HK-2 (cell line): ENCODE data around the gene LCN9.
"Not testable (repeated sequence)": the region's sequence is repeated elsewhere in the genome, so short reads cannot be mapped to it uniquely, and the experiment has no call there.

Source experiments
- DNase-seq: peaks from one replicate; pipeline ENCODE4 v3.0.0-alpha.2; 2018; ENCODE audit not compliant: unreplicated experiment

Gene LCN9, protein sequence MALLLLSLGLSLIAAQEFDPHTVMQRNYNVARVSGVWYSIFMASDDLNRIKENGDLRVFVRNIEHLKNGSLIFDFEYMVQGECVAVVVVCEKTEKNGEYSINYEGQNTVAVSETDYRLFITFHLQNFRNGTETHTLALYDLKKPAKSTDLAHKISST

DNA sequence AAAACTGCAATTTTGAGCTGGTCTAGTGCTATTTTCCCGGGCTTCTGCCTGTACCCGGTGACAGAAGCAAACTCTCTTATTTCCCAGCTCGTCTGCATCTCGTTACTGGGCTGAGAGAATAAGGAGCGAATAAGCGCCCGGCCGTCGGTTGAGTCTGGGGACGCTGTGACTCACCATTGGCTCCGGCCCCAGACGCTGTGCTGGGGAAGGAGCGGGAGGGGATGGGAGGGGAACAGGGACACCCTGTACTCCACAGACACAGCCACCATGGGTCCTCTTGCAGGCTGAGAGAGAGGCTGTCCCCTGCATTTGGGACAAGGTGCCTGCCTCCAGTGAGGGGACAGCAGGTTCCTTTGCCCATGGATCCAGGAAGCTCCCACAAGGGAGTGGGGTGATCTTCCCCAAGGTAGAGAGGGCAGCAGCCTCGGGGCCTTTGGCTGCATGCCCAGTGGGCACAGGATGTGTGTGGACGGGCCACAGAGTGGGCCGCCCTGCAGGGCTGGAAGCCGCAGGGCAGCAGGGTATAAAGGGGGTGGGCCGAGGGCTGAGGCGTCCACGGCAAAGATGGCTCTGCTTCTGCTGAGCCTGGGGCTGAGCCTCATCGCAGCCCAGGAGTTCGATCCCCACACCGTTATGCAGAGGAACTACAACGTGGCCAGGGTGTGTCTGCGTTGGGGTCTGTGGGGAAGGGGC, at the start of gene LCN9:
Gene LCN9 (plus strand): TSS at position 552 of the 693 bp plus-strand sequence. CDS start 13 bp downstream, at position 565.
- DNase-seq, result no peak

DNA sequence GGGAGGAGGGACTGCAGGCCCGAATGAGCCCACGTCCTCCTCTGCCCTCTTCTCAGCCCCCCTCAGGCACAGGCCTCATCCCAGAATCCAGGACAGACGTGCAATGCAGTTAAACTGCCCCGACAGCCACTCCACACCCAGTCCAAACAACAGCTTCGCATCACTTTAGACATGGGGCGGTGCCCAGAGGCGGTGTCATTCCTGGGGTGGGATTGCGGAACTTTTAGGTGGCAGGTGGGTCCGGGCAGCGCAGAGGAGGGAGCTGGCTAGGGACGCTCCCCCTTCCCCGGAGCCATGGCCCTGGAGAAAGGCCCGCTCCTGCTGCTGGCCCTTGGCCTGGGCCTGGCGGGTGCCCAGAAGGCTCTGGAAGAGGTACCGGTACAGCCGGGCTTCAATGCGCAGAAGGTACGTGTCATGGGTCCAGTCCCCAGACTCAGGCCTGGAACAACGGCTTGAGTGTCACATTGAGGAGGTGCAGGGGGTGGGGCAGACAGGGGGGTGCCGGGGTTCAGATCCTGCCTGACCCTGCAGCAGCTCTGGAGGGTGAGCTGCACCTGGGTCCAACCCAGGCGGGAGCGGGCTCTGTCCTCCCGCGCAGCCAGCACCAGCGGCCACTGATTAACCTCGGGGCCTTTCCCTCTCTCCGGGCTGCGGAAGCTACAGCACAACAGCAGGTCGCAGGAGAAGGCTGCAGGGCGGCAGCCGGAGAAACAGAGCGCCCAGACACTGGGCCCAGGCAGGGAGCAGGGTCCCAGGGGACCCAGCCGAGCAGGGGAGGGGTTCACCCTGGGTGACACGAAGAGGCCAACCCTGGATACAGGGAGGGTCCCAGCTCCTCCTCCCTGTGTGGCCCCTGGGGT, 48.9 kb upstream of the LCN9 start:
- DNase-seq, result no peak

DNA sequence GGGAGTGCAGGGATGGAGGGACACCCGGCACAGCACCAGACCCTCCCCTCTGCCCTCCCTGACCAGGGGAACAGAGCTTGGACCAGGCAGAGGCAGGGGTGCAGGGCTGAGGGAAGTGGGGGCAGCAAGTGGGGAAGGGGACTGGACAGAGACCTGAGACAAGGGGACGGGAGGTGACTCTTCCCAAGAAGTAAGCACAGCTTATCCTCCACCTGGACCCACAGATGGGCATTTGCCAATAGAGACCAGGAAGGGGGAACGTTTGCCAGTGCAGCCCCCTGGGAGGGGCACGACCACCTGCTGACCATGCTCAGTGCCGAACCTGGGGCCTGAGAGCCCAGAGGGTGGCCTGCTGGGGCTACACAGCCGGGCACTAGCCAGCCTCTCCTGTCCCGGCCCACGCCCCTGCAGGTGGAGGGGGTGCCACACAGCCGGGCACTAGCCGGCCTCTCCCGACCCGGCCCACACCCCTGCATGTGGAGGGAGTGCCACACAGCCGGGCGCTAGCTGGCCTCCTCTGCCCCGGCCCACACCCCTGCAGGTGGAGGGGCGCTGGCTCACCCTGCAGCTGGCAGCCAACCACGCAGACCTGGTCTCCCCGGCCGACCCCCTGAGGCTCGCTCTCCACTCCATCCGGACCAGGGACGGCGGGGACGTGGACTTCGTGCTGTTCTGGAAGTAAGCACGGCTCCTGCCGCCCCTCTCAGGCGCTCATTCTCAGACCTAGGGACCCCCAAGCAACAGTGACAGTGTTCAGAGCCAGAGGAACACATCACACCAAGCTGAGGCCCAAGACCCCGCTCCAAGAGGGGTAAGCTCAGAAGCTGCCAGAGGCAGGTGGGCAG, 48.1 kb upstream of the LCN9 start:
- DNase-seq, result no peak

DNA sequence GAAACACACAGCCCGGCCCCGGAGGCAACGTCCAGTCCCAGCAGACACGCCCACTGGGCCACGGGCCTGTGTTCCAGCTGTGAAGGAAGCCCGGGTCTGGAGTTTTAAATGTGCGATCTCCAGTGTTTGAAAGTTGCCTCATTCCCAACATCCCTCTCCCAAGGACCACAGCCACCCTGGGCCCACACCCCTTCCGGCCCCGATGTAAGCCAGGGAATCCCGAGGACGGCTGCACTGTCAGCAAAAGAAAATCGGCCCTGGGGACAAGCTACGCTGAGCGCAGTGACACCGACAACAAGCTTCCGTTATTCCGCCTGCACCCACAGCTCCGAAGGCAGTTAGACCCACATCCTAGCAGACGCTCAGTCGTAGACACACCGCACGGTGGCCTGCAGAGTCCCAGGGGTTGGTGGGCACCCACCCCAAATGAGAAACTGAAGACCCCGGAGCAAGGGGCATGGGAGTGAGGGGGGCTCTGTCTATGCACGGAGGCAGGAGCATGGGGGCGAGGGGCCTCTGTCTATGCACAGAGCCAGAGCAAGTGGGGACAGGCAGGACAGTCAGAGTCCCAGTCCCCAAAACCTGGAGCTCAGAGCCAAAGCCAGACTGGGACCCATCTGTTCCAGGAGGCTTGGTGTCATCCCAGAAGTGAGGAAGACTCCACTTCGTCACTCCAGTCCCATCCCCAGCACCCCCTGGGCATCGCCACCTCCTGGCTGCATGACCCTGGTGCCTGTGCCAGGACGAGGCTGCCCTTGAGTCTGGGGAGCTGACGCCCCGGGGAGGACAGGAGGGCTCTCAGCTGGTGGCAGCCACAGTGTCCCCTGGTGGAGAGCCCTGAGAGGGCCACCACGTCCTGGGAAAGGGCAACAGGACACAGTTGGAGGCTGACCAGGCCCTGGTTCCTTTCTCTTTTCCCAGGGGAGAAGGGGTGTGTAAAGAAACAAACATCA, 47.2 kb upstream of the LCN9 start:
- DNase-seq, result no peak

DNA sequence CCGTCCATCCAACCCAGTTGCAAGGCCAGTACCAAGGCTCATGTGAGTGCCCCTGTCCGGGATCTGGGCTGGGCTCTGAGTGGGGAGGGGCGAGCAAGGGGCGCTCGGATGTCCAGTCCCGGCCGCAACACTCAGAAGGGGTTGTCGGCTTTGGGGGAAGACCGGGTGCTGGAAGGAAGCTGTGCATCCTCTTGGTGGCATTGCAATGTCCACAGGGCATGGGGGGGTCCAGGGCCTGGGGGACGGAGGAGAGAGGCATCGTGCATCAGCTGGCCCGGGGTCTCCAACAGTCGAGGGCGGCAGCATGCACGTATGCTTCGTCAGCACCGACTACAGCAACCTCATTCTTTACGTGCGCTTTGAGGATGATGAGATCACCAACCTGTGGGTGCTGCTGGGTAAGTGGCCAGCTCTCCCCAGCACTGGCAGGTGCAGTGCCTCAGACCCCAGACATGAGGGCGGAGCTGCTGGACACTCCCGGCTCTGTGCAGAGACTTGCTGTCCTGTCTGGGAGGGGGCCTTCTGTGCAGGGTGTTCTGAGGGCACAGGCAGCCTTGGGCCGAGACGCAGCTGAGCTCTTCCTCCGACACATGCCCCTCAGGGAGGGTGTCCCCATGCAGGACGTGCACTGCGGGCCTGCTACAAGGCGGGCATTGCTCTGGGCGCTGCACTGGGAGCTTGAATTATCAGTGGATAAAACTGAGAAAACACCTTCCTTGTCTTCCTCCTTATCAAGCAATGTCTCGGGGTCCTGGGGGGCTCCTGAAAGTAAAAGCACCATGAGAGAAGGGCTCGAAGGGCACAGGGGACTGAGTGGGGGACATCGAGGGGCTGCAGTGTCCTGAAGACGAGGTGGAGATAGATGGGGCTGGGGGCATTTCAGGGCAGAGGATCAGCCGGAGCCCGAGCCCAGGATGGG, 46.2 kb upstream of the LCN9 start:
- DNase-seq, result no peak

DNA sequence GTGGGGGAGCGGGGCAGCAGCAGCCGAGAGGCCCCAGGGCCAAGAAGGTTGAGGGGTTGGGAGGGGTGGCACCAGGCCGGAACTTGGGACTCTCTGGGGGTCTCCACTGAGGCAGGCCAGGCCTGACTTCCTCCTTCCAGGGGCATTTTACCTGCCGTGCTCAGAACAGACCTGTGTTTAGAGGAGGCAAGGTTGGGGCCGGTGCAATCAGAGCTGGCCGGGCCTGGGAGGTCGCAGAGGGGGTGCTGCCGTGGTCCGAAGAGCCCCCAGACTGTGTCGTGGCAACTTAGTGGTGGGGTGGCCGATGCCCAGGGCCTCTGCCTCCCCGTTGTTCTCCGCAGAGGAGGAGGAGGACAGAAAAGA, 45.6 kb upstream of the LCN9 start:
- no peak for DNase-seq

DNA sequence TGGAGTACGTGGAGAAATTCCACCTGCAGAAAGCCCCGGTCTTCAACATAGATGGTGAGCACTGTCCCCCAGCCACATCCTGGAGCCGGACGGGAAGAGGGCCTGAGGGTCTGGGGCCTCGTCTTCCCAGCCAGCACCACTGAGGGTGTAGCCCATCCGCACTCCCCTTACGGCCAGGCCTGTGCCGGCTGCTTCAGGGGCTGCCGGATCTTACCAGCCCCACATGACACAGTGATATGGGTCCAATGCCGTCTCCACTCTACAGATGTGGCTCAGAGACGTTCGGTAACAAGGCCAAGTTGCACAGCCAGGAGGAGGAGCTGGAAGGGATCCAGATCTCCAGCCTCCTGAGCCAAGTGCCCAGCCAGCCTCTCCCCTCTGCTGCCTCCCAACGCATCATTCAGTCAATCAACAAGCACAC, 45.1 kb upstream of the LCN9 start:
- DNase-seq, result no peak

DNA sequence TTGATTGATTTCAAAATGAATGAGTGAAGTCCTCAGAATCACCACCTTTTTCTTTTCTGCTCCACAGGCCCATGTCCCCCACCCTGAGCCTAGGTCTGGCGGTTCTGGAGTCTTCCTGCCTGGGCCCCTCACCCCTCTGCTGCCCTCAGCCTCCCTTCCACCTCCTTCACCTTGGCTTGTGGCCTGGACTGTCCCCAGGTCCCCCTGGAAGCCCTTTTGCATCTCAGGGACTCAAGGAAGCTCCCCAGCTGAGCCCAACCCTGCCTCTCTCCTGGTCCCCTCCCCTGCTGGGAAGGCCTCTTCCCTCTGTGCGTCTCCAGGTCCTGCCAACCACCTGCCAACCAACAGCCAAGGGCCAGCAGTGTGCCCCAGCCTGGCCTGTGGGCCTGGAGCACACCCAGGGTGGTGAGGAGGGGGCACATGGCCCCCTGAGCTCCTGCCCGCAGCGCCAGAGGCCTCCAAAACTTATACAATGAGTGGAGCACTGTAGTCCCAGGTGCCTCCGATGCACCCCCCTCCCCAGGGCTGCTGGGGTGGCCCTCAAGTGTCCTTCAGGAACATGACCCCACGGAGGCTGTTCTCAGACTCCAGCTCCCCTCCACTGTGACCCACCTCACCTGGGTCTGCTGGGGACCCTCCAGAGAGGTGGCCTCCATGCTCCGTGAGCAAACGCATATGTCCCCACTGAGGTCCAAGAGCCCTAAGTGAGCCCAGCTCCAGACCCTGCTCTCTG, 44.1 kb upstream of the LCN9 start:
- no peak for DNase-seq

DNA sequence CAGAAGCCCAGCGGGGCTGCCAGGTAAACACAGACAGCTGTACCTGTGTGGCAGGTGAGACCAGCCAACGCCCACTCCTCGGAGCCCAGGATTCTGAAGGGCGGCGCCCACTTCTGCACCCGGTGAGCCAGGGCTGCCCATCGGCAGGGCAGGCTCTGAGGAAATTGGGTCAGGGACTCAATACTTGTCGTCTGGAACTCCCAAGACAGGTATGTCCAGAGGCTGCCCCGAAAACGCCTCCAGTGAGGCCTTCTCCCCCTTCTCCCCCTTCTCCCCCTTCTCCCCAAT, 43.6 kb upstream of the LCN9 start:
- no peak for DNase-seq

DNA sequence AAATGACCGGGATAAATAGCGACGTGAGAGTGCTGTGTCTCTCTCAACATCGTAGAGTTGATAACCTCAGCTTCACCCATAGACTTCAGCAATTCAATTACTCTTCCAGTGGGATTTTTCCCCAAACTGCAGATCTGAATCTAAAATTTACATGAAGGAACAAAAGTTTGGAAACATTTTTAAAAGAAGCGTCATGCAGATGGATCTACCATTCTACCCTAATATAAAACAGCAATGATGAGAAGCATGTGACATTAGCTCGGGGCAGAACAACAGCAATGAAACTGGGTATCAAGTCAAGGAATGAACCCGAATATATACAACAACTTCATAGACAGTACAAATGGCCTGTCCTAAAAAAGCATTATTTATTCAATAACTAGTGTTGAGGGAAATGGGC, 42.6 kb upstream of the LCN9 start:
- DNase-seq, result no peak

DNA sequence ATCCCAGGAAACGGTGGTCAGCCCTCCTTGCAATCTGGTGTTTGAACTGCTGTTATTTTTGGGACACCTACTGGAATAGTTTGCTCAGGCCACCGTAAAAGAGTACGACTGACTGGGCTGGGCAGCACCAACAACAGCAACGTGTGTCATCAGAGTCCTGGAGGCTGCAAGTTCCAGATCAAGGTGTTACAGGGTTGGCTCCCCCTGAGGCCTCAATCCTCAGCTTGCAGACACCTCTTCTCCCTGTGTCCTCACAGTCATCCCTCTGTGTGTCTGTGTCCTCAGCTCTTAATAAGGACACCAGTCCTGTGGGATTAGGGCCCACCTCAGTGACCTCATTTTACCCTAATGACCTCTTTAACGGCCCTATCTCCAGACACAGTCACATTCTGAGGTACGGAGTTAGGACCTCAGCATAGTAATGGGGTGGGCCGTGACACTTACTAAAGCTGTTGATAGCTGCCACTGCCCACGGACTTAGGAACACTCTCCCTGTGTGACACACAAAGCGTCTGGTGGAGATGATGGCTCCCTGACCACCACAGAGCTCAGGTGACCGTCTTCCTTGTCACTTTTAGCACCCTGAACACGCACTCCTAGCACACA, 40.6 kb upstream of the LCN9 start:
- DNase-seq, result no peak

DNA sequence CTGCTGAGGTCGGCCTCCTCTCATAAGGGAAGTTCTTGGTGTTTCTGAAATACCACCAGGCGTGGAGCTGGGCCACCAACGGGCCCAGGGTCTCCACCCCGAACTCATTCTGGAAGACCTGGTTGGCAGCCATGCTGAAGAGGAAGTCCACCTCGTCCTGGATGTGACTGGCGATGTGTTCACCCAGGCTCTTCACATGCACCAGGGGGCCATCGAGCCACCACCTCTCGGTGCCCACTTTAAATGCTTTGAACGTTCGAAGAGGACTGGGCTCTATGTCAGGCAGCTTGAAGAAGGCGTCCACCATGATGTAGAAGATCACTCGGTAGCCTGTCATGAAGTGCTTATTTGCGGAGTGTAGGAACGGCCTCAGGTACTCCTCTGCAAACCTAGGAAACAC, 38.8 kb upstream of the LCN9 start:
- no peak for DNase-seq

DNA sequence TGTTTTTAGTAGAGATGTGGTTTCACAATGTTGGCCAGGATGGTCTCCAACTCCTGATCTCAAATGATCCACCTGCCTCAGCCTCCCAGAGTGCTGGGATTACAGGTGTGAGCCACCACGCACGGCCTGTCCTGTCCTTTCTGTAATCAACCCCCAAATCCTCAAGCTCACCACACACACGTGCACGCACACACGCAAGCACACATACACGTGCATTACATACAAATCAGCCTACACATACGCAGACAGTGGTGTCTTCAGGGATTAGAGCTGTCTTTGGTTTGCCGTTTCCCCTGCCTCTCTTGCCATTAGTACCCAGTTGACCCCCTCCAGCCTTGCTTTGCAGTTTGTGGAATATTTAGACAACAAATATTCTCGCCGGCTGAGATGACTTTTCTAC, 30.3 kb upstream of the LCN9 start:
- DNase-seq, result no peak

DNA sequence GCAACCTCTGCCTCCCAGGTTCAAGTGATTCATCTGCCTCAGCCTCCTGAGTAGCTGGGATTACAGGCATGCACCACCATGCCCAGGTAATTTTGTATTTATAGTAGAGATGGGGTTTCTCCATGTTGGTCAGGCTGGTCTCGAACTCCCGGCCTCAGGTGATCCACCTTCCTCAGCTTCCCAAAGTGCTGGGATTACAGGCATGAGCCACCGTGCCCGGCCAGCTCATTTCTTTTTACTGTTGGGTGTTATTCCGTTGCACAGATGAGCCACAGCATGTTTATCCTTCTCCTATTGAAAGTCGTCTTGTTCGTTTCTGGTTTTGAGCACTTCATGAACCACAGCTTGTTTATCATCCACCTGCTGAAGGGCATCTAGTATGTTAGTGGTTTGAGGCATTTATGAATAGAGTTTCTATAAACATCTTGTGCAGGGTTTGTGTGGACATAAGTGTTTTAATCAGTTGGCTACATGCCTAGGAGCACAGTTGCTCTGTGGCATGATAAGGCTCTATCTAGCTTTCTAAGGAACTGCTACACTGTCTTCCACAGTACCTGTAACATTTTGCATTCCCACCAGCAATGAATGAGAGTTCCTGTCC, 26.1 kb upstream of the LCN9 start:
- not testable (repeated sequence) for DNase-seq

DNA sequence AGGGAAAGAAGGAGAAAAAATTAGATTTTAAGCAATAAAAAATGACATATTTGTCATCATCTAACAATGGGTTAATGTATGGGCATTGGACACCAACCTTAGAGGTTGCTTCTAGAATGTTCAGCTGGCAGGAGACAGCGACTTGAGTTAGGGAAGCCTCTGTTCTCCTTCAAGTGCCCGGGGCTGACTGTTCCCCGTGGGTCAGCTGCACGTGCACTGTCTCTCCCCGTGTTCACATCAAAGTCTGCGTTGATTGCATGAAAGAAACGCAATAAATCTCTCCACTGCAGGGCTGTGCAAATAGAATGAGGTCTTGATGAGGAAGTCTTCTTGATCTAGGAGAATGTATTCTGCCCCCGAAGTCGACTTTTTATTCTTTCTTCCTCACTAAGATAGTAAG, 23.9 kb upstream of the LCN9 start, which contains the start of gene GLT6D1:
Gene GLT6D1 (minus strand): TSS at position 345 of the 400 bp plus-strand sequence. CDS start 353 bp downstream, outside the sequence.
- DNase-seq, result no peak

DNA sequence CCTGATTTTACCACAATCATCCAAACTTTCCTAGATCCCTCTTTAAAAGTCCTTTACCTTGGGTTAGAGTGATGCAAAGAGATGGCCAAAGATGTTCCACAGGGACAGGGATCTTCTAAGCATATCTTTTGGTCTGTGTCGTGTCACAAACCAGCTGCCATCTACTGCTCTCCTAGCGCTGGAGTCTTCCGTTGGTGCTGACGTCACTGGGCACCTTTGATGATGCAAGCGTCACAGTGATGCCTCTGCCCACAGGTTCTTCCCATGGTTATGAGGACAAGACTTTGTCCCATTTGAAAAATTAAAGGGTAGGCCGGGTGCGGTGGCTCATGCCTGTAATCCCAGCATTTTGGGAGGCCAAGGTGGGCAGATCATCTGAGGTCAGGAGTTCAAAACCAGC, 22.1 kb upstream of the LCN9 start:
- no peak for DNase-seq

DNA sequence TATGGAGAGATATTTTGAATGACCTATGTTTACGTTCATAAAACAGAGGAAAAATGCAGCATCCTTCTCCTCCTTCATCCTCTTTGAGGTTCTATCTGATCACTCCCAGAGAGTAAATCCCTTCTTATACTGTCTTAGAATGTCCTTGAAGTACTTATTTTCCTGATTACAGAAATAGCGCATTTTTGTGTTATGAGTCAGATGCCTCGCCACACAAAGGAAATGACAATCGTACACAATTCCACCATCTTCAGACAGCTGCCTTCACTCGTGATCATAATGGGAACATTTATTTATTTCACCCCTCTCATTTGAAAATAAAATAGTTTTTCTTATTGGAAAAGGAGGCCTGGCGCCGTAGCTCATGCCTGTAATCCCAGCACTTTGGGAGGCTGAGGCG, 21.4 kb upstream of the LCN9 start:
- DNase-seq, result no peak

DNA sequence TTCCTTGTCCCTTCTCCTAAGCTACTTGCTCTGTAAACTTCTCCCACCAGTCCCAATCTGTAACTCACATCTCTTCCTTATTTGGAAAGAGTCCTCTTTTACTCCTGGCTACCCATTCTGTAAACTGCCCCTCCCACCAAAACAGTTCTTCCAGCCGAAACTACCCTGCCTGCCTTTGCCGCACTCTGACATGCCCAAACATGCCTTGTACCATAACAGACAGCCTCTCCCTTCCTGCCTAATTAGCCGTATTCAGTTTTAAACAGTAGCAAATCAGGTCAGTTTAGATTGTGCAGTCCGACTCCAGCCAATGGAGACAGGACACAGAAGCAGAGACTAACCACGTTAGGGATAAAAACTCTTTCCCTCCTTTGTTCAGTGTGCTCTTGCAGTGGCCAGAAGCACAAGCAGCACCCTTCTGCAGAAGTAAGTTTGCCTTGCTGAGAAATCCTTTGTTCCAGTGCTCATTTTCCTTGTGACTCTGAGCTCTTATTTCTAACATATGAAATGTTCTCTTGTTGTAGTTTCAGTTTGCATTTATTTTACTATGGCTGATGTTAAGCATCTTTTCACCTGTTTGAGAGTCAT, 18.4 kb upstream of the LCN9 start:
- no peak for DNase-seq
